Thyroid gland (tissue), 4 donors: ENCODE measurements around the gene FHOD3.

ENCODE experiments used
- CTCF ChIP-seq, 6 experiments: fragments of 200-600 bp in 3 of 6; fragments of 450-650 bp in 3 of 6; sonication (generic) in 3 of 6; IDR thresholded peaks; one replicate each; pipeline ENCODE4 v1.5.1; 2016 to 2019; ENCODE audit warnings: antibody characterized with exemption in 6 of 6, mild to moderate bottlenecking in 2 of 6, inconsistent platforms in 1 of 6, moderate library complexity in 1 of 6
- POLR2A ChIP-seq, 2 donors: fragments of 450-650 bp; IDR thresholded peaks; one replicate each; pipeline ENCODE4 v1.6.1; 2017; ENCODE audit warnings: antibody characterized with exemption in 2 of 2, mild to moderate bottlenecking in 2 of 2, moderate library complexity in 1 of 2

GRCh38 chr18:36608107-36608506, 310.6 kb downstream of the FHOD3 start:
- TF ChIP-seq CTCF (IDR thresholded peaks at IDR 0.05), result no peak
- TF ChIP-seq POLR2A (IDR thresholded peaks at IDR 0.05), result no peak
